ENCODE results near the gene NDFIP1. TPM values are rescaled to one million over a fixed set of nuclear protein-coding genes. Genes with fewer than 3 reads are reported as not detected.

Gene NDFIP1
- total RNA-seq, 1 experiment from 2014 or later: 37.8 TPM

DNA sequence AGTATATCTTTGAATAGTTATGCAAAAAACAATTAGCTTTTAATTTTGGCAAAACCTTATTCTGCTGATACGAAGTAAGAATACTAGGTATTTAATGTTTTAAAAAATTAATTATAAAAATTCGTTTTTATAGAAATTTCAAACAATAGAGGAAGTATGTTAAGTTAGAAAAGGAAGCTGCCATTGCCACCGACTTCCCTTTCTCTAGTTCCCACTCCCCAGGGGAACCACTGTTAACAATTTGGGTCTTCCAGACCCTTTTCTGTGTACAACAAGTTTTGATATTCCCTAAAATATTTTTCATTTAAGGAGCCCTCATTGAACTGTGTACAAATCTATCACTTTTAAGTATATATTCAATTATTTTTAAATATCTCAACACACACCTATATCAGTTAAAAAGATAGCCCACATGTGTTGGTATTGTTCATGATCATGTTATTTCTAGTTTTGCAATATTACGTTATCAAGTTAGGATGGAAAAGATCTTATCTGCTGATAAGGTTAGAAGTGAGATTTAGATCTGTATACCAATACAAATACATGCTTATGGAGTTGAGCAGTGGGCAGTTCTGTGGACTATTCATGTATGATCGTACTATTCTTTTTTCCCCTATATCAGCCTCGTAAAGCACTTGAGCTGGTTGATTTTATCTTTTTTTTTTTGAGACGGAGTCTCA lies 25.9 kb downstream of the NDFIP1 start:
- ChIA-PET POLR2A (no interaction called here), RAD21 (ENCODE audit: low non-redundant PET in 1 of 2, low total read pairs in 2 of 2, uncharacterized antibody in 2 of 2, unreplicated experiment in 2 of 2) (no interaction called here), CTCF (interaction anchor here (0.6 to 1.6 kb wide), 3 partner anchors 9 to 123 kb away, joined by 3 to 5 read pairs (median 3); no protein-coding TSS in a partner anchor)
- intact Hi-C loops (cut with micrococcal nuclease): no loop called here
- no peaks in the 10 kb centered on the region for H3K27me3 ChIP-seq (ENCODE audit: insufficient read depth, low read length)
- no peaks in the 10 kb centered on the region for H3K9me2 ChIP-seq (ENCODE audit: insufficient read depth)
- BruUV-seq (replicated peaks): no TSS peak
- H2AFZ ChIP-seq (ENCODE audit: low read depth, low read length, poor library complexity, severe bottlenecking): no peak overlapping the region
- H3K4me3 ChIP-seq (replicated peaks in 1 of 2; ENCODE audit: low read depth in 1 of 2, low read length in 2 of 2): no peak overlapping the region
- H3K36me3 ChIP-seq (ENCODE audit: control insufficient read depth in 1 of 2, insufficient read depth in 2 of 2, low read length in 2 of 2): peaks cover 0 to 8% of the 10 kb centered on the region in 2 experiments; a peak in 1 of 4 replicates
- TF ChIP-seq FOSL1 (IDR thresholded peaks at IDR 0.05; ENCODE audit: low read depth) (no peak), POLR2AphosphoS5 (IDR thresholded peaks at IDR 0.05; ENCODE audit: low read depth, low read length) (no peak), RAD21 (IDR thresholded peaks at IDR 0.05; ENCODE audit: low read depth) (no peak), SRF (IDR thresholded peaks at IDR 0.05; ENCODE audit: low read depth) (no peak), CBX3 (IDR thresholded peaks at IDR 0.05; ENCODE audit: low read depth) (no peak), YY1 (IDR thresholded peaks at IDR 0.05; ENCODE audit: extremely low read depth, insufficient replicate concordance, low read depth, low read length) (no peak), ZNF274 (IDR thresholded peaks at IDR 0.05; ENCODE audit: low read depth, low read length) (no peak), POLR2A (IDR thresholded peaks at IDR 0.05; ENCODE audit: borderline replicate concordance, extremely low read depth, insufficient read depth, insufficient read length) (no peak), ZFX (IDR thresholded peaks at IDR 0.05) (no peak), EZH2phosphoT487 (IDR thresholded peaks at IDR 0.05; ENCODE audit: borderline replicate concordance) (no peak), EZH2 (IDR thresholded peaks at IDR 0.05) (no peak), EGR1 (IDR thresholded peaks at IDR 0.05; ENCODE audit: low read depth) (no peak), JUND (IDR thresholded peaks at IDR 0.05) (no peak), CEBPB (IDR thresholded peaks at IDR 0.05; ENCODE audit: low read depth) (no peak)
- TF ChIP-seq, protein P1, sequence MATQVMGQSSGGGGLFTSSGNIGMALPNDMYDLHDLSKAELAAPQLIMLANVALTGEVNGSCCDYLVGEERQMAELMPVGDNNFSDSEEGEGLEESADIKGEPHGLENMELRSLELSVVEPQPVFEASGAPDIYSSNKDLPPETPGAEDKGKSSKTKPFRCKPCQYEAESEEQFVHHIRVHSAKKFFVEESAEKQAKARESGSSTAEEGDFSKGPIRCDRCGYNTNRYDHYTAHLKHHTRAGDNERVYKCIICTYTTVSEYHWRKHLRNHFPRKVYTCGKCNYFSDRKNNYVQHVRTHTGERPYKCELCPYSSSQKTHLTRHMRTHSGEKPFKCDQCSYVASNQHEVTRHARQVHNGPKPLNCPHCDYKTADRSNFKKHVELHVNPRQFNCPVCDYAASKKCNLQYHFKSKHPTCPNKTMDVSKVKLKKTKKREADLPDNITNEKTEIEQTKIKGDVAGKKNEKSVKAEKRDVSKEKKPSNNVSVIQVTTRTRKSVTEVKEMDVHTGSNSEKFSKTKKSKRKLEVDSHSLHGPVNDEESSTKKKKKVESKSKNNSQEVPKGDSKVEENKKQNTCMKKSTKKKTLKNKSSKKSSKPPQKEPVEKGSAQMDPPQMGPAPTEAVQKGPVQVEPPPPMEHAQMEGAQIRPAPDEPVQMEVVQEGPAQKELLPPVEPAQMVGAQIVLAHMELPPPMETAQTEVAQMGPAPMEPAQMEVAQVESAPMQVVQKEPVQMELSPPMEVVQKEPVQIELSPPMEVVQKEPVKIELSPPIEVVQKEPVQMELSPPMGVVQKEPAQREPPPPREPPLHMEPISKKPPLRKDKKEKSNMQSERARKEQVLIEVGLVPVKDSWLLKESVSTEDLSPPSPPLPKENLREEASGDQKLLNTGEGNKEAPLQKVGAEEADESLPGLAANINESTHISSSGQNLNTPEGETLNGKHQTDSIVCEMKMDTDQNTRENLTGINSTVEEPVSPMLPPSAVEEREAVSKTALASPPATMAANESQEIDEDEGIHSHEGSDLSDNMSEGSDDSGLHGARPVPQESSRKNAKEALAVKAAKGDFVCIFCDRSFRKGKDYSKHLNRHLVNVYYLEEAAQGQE (IDR thresholded peaks at IDR 0.05; ENCODE audit: low read depth): no peak
- TF ChIP-seq, protein P2, sequence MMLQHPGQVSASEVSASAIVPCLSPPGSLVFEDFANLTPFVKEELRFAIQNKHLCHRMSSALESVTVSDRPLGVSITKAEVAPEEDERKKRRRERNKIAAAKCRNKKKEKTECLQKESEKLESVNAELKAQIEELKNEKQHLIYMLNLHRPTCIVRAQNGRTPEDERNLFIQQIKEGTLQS (IDR thresholded peaks at IDR 0.05): no peak
- no peaks in the 10 kb centered on the region for H3K4me1 ChIP-seq (ENCODE audit: control insufficient read depth in 1 of 2, insufficient read depth in 2 of 2, low read length in 2 of 2)
- no peaks in the 10 kb centered on the region for H4K20me1 ChIP-seq (ENCODE audit: insufficient read depth)
- no peak overlapping the region for H3K27ac ChIP-seq (ENCODE audit: low read depth, low read length)
- H3K9ac ChIP-seq (ENCODE audit: low read length): no peak overlapping the region
- no peak for ATAC-seq
- peaks cover 36% of the 10 kb centered on the region for H3K79me2 ChIP-seq (ENCODE audit: insufficient read depth, low read length)
- no peaks in the 10 kb centered on the region for H3K9me3 ChIP-seq (ENCODE audit: control insufficient read depth in 1 of 2, insufficient read depth in 1 of 2, low read depth in 1 of 2, low read length in 2 of 2)
- no peak for DNase-seq (ENCODE audit: low read depth, low spot score)
- H3K4me2 ChIP-seq (ENCODE audit: low read length): no peak overlapping the region

Data from HCT116 (cell line).